HG03575 (cell line): ENCODE measurements around the gene UBE2L5.

ENCODE experiments used
- ATAC-seq: cut with Tn5 transposase; IDR thresholded peaks from one replicate; pipeline ENCODE4 v1.9.1; 2021; ENCODE audit not compliant: unreplicated experiment, insufficient number of reproducible peaks, low FRiP score; ENCODE audit errors: extremely low read depth

UBE2L5 gene

DNA sequence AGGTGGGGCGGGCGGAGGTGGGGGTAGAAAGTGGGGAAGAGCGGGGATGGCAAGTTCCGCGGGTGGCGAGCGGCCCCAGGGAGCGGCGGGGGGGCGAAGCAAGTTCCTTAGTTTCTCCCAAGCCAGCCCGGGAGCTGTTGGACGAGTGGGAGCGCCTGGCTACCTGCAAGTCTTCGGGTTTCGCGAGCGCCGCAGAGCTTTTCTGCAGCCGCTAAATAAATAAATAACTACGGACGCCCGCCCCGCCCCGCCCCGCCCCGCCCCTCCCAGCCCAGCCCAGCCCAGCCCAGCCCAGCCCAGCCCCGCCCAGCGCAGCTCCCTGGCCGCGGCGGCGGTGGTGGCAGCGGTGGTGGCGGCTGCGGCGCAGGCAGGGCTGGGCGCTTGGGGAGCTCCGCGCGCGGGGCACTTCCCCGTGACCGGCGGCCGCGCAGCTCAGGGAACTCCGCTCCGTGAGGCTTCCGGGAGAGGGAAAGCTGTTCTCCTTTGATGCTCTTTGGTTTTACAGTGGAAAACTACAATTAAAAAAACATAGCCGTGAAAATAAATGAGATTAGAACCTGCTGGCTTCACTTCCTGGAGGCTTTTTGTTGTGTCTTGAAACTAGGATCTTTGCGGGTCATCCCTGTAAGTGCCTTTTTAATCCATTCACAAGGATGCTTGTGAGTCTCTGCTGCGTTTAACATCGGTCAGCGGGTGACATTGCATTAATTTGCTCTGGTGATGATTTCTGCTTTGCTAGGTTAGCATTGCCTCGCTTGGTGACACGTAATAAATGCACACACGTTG is at the start of gene UBE2L5:
Gene UBE2L5, plus strand, starts transcription at position 440 of the 786 bp plus-strand sequence. CDS start 5,498 bp downstream, outside the sequence.
- no peak for ATAC-seq

DNA sequence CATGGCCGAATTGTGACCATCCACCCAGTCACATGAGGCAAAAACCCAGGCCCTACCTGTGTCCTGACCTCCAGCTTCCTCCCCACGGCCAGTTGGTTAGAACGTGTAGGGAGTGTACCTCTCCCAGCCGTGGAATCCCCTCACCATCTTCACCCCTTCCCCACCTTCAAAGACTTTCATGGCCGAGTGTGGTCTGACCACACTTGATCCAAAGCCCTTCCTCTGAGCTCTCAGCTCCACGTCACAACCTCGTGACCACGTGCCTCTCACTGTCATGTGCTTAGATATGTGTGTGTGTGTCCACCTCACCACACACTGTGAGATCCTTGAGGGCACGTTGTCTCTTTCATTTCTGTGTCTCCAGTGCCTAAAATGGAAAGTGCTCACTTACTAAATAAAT is 48.6 kb upstream of the UBE2L5 start:
- no peak for ATAC-seq

DNA sequence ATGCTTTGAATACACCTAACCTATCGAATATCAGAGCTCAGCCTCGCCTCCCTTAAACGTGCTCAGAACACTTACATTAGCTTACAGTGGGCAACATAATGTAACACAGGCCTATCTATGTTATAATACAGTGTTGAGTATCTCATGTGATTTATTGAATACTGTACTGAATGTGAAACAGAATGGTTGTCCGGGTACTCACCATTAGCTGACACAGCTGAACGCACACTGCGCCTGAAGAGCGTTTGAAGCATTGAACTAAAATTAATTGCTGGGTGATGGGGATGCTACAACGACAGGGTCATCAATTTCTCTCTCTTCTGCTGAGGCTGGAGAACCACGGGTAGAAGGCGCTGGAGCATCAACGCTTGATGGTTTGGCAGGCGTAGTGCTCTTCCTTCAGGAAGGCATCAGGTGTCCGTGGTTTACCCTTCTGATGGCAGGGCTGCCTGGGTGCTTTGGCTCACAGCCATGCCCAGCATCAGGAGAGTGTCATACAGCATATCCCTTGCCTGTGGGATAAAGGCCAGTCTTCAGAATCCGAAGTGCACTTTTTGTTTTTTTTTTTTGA is 46.9 kb upstream of the UBE2L5 start:
- no peak for ATAC-seq

DNA sequence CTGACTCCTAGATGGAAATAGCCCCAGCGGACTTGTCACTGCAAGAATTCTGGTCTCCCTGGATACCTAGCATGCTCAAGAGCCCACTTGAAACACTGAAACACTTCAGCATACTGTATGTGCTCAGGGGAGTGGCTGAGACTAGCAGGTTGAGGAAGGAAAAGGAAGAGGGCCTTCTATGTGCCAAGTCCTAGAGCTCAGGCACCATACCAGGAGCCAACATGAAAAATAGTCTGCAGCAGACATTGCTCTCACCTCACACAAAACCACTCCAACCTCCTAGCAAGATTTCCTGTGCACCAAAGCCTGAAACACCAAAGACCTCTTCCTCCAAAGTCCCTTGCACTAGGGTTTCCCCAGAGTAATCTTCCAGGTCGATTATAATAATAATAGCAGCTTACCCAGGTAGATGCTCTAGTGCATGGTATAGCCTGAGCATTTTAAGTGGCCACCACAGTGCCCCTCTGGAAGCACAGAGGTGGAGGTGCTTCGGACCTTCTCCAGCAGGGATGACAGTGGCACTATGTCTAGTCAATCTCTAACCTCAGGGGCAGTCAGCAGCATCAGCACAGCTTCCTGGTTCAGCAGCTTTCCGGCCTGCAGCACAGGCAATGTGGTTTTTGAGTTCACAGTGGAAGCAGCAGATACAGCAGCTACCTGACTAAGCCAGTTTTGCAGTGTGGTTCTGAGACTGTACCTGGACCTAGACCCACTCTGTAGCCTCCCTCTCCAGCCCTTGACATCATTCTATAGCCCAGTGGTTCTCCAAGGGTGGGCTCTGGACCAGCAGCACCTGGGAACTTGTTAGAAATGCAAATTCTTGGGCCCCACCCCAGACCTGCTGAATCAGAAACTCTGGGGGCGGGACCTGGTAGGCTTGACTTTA is 45.6 kb upstream of the UBE2L5 start:
- ATAC-seq: no peak

DNA sequence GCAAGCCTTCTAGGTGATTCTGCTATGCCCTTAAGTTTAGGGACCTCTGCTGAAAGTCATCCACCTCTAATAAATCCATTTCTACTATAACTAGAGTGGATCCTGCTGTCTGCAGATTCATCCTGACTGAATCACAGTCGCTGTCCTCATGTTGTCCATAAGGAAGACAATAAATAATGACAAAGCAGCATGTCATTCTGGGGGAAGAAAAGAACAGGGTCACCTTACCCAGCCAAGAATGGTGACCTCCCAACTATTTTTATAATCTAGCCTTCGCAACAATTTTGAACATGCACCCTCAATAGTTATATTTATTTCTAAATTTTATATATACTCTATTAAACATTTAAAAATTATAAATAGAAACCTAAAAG is 45.0 kb upstream of the UBE2L5 start:
- no peak for ATAC-seq

DNA sequence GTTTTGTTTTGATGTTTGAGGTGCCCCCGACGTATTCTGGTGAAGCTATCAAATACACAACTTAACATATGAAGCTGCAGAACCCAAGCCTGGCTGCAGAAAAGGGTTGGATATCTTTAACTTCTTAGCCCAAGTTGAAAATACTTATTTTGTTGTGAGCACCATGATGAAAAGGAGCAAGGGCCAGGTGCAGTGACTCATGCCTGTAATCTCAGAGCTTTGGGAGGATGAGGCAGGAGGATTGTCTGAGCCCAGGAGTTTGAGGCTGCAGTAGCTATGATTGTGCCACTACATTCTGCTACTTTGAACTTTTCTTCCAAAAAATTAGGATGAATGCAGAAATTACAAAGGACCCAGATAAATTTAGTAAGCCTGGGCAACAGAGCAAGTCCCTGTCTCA is 44.1 kb upstream of the UBE2L5 start:
- ATAC-seq: no peak

DNA sequence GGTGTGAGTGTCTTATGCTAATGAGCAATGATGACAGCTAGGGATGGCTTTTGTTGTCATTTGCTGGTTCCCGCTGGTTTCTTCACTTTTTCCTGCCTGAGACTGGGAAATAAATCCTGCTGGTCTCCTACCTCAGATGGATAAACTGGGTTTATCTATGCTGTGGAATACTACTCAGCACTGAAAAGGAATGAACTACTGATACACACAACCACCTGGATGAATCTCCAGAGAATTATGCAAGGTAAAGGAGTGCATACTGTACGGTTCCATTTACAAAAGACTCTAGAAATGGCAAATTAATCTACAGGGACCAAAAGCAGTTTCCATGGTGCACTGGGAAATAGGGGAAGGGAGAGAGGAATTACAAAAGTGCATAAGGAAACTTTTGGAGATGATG is 41.2 kb upstream of the UBE2L5 start:
- ATAC-seq: no peak

DNA sequence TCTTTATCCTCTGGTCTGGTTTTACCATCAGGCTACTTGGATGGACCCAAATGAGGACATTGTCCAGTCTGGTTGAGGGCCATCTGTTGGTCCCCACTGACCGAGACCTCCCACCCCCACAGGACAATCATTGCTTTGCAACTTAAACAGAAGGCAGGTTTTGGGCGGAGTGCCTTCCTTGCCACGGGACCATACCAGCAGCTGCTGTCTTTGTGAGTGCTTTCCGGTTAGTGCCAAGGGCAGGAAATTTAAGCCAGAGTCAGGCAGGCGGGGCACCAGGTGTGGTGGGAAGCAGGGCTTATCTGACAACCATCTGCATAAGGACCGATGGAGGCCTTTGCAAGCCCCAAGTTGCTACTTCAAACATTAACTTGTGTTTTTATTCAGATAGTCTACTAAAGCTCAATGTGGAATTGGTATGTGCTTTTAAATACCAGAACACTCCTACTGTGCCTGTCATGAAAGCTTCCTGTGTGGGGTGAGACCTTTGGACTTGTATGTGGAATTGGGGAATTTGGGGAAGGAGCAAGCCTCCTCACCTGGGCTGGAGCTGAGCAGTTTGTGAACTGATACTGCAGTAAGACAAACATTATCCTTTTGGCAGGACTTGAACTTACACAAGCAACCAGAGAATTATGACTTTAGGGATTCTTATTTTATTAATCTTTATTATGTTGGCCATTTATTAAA is 39.3 kb upstream of the UBE2L5 start:
- no peak for ATAC-seq

DNA sequence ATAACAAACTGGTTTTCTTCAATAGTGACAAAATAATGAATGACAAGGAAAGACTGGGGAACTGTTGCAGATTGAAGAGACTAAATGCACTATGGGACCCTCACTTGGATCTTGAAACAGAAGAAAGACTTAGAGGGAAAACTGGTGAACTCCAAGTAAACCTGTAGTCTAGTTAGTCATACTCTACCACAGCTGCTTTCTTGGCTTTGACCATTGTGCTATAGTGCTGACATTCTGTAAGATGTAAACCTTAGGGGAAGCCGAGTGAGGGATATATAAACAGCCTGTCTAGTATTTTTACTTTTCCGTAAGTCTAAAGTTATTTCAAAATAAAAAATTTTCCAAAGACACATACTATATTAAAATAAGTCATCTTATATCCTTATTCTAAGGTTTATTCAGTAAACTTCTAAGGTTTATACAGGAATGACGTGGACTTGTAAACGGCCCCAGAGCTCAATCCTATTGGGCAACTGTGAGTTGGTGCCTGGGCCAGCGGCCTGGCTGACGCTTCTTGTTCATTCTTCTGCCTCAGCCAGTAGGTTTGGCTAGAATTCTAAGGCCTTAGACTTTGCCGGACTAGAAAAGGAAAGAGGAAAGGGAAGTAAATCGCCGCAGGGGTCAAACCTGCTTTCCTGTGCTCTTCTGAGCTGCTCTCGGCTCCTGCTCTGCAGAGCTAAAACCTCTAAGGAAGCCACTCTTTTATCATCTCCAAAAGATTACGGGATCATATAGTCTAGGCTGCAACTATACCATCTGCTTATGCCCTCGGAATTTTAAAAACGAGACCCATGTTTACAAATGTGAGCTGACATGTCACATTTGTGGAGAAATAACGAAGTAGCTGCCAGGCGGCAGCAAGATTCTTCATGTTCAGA is 33.6 kb upstream of the UBE2L5 start:
- no peak for ATAC-seq

DNA sequence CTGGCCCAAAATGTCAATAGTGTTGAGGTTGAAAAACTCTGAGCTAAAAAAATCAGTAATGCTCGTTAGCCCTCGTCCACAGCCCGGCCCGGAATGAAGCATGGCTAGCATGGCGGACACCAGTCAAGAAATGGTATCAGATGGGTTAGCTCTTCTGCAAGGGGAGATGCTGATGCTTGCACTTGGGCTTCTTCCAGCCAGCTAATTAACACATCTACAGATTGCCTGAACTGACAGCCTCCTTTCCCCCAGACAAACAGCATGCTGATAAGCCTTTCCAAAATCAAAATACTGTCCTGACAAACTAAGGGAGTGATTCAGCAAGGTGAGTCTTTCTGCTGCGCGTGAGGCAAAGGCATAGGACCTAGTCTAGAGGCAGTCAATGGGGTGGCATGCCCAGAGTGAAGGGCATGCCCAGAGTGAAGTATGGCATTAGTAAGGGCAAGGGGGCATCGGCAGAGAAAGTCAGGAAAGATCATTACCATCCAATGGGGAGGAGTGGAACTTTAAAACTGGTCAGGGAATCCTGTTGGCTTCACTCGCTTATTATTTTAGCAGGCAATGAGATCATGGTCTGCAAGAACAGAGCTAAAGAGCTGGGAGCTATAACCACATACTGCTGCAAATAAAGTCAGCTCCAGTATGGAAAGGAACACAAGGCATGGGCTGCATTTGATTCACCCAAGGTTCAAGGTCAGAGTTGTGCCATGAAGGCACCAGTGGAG is 30.2 kb upstream of the UBE2L5 start:
- no peak for ATAC-seq

DNA sequence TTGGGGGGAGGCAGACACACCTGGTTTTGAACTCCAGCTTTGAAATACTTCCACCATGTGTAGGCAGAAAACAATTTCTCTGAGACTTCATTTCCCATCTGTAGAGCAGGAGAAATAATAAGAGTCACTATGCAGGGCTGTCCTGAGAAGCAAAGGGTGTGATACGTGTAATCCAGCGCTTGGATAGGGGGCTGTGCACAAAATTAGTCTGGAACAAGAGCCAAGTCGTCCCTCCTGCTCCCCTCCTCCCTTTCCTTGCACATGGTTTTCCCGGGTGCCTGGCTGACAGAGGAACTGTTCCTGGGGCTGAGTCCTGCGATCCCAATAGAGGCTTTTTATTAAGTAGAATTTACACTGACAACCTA is 29.6 kb upstream of the UBE2L5 start:
- no peak for ATAC-seq

DNA sequence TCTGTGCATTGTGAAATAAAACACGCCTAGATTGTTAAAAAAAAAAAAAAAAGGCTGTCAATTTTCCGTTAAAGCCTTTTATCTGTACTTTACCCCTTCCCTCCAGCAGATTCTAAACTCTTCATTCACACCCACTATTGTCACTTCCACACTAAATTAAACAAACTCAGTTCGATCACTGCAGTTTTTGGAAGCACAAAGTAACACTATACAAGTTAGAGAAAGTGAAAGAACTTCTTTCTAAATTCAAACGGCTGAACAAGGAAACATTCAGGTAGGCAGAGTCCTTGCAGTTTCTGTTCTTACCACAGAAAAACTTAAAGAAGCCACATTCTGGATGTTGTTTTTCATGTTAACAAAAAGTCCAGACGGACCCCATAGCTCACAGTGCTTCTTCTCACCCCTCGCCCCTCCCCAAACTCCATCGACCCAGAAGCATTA is 27.5 kb upstream of the UBE2L5 start:
- ATAC-seq: no peak

DNA sequence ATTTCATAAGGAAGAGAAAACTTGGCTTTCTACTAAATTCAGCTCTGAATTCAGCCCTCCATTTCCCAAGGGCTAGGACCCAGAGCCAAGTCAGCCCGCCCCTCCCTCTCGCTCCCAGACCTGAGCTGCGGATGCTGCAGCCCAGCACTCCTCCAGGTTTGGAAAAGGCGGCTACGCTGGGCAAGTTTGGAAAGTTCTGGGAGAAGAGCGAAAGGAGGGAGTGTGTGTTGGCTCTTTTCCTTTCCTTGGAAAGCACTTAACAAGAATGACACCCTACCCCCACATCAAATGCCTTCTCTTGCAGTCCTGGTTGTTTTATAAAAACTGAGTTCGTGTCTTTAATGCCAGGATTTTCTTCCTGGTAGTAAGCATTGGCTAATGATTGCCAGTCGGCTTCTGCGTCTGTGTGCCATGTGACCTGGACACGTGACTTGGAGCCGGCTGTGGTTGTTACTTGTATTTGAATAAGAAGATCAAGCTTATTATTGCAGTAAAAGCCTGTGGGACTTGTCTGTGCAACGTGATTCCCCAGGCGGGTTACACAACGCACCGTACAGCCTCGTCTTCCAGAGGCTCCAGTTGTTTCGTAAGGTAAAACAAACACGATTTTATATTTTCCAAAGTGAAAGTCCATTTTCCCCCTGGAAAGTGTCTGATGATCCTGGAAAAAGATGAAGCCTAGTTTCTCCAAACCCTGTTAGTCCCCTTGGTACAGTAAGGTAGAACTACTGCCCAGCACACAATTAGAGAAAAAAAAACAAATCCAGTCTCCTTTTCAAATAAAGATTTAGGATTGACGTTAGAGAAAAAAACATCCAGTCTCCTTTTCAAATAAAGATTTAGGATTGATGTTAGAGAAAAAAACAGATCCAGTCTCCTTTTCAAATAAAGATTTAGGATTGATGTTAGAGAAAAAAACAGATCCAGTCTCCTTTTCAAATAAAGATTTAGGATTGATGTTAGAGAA is 26.8 kb upstream of the UBE2L5 start:
- ATAC-seq: no peak

DNA sequence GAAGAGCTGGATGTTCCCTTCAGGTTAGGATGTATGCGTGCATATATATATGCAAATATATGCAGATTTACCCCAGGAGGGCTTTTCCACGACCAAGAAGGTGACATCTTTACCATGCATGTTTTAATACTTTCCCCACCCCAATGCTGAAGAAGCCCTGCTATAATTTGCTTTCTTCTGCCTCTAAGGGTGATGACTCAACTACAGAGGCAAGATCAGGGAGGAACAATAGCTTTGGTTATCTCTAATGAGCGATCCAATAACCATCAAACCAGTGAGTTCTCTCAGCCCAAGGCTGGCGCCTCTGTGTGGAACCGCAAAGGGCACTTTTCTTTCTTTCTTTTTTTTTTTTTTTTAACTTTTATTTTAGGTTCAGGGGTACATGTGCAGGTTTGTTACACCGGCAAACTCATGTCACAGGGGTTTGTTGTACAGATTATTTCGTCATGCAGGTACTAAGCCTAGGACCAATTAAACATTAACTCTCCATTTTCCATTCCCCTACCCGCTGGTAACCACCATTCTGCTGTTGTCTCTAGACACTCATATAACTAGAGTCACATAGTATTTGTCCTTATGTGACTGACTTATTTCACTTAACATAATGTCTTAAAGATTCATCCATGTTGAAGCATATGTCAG is 25.7 kb upstream of the UBE2L5 start:
- ATAC-seq: no peak

DNA sequence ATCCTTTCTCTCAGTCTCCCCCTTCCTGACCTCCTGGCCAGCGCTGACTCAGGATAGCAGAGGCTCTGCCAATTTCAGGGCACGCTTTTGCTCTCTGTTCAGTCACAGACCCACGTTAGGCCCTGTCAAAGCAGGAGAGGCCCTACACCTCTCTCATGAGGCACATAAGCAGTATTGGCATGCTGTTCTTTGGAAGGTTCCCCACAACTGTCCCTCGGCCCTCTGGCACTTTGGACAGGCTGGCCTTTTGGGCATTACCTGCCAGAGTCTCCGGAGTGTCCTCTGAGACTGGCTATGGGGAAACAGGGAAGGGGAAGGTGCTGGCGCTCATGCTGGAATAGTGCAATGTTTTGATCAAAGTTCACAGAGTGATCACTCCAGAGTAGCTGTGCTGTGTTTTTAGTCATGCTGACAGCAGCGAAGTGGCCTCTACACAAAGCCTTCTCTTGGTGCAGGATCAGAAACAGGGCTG is 23.7 kb upstream of the UBE2L5 start:
- no peak for ATAC-seq

DNA sequence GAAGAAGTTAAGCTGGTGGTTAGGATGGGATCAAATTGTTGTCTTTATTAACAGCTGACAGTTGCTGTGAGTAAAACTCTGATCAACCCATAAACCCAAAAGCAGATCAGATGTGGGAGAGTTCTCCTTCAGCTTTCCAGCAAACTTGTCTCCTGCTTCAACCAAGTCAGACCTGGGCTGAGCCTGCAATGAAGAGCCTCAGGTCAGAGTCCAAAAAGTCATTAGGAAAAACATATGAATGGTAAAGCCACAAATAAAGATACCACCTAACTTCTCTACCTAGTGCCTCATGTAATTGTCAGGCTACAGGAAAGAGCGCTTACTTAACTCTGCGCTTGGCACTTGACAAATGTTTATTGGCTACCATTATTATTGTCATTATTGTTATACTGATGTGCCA is 21.9 kb upstream of the UBE2L5 start:
- ATAC-seq: no peak
